ENCODE data around the gene USP32. TPM values are rescaled to one million over a fixed set of nuclear protein-coding genes. Genes with fewer than 3 reads are reported as not detected.
A peak's percentile ranks its signal among the peaks of the same experiment; 100 is the strongest.

The USP32 gene
- total RNA-seq, 1 experiment from 2014 or later: 73.5 TPM

DNA sequence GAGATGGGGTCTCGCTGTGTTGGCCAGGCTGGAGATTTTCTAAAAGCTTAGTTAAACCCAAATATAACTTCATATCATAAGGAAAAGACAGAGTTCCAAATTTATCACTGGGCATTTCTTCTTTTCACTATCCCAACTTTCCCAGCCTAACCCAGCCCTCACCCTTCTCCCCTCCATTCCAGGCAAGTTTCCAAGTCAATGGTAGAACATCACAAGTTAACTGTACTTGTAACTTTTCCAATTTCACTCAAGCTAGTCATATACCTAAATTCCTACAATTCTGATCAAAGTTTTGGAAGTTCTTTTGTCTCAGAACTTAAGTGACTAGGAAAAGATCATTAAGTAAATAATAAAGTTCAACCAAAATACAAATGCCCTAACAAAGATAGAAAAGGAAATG is 61.2 kb downstream of the USP32 start:
- Histone ChIP-seq H3K27me3 (ENCODE audit: insufficient read depth, low read length) (no peaks in the 10 kb centered on the region), H4K8ac (replicated peaks; ENCODE audit: insufficient read length, low read depth, low read length) (no peak overlapping the region), H4K91ac (ENCODE audit: insufficient read length, low read depth, low read length) (no peak overlapping the region), H3K23ac (ENCODE audit: insufficient read length, low read depth, low read length) (no peak overlapping the region), H3K79me2 (ENCODE audit: insufficient read depth, low read length) (peaks cover 7% of the 10 kb centered on the region), H2BK5ac (ENCODE audit: insufficient read length, low read length) (no peak overlapping the region), H3K9ac (ENCODE audit: extremely low read depth, insufficient read length, low read length) (no peak overlapping the region), H3K79me1 (ENCODE audit: insufficient read depth, low read depth, low read length, poor library complexity, severe bottlenecking) (peaks cover 5% of the 10 kb centered on the region), H4K20me1 (ENCODE audit: control insufficient read depth, insufficient read depth, insufficient read length) (no peaks in the 10 kb centered on the region), H2AK5ac (ENCODE audit: insufficient read length, low read length) (no peak overlapping the region), H2AFZ (ENCODE audit: low read length) (no peak overlapping the region), H3K4me2 (ENCODE audit: insufficient read depth, insufficient read length, low read length) (no peak overlapping the region), H2BK20ac (ENCODE audit: low read depth, low read length, poor library complexity, severe bottlenecking) (no peak overlapping the region), H4K5ac (ENCODE audit: insufficient read length, low read depth, low read length) (no peak overlapping the region), H3K23me2 (ENCODE audit: insufficient read length, low read depth, low read length, poor library complexity, severe bottlenecking) (no peaks in the 10 kb centered on the region), H3K4ac (ENCODE audit: low read depth, low read length) (no peak overlapping the region), H2BK15ac (ENCODE audit: low read depth, low read length) (no peak overlapping the region), H2BK120ac (ENCODE audit: low read depth, low read length, poor library complexity, severe bottlenecking) (no peak overlapping the region), H3K18ac (ENCODE audit: insufficient read length, low read depth, low read length) (no peak overlapping the region), H3K56ac (ENCODE audit: insufficient read length, low read depth, low read length) (no peak overlapping the region), H3K14ac (ENCODE audit: insufficient read depth, low read length) (no peak overlapping the region), H2BK12ac (ENCODE audit: insufficient read length, low read depth, low read length) (no peak overlapping the region), H3K4me1 (ENCODE audit: insufficient read depth, low read length) (peaks cover 6% of the 10 kb centered on the region; the same call in 1 of the 2 replicates), H3K9me3 (ENCODE audit: control insufficient read depth, low read depth, low read length) (no peaks in the 10 kb centered on the region), H3K27ac (ENCODE audit: insufficient read length, low read depth, low read length) (no peak overlapping the region), H3T11ph (ENCODE audit: low read length) (no peak overlapping the region)
- peaks cover 0 to 10% (median 5%) of the 10 kb centered on the region in 3 experiments; a peak in 5 of 7 replicates for H3K36me3 Mint-ChIP-seq (ENCODE audit: insufficient read depth in 1 of 3, low read depth in 3 of 3)
- TF ChIP-seq, protein P1, sequence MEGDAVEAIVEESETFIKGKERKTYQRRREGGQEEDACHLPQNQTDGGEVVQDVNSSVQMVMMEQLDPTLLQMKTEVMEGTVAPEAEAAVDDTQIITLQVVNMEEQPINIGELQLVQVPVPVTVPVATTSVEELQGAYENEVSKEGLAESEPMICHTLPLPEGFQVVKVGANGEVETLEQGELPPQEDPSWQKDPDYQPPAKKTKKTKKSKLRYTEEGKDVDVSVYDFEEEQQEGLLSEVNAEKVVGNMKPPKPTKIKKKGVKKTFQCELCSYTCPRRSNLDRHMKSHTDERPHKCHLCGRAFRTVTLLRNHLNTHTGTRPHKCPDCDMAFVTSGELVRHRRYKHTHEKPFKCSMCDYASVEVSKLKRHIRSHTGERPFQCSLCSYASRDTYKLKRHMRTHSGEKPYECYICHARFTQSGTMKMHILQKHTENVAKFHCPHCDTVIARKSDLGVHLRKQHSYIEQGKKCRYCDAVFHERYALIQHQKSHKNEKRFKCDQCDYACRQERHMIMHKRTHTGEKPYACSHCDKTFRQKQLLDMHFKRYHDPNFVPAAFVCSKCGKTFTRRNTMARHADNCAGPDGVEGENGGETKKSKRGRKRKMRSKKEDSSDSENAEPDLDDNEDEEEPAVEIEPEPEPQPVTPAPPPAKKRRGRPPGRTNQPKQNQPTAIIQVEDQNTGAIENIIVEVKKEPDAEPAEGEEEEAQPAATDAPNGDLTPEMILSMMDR (conservative IDR thresholded peaks at IDR 0.05): no peak
- peak overlapping the region in 1 of 3 experiments; percentile 65; a peak in 2 of 7 replicates for H3K27ac Mint-ChIP-seq
- no peaks in the 10 kb centered on the region; a peak in 1 of 5 replicates for H3K9me3 Mint-ChIP-seq
- peaks cover 30 to 31% of the 10 kb centered on the region in 2 experiments for H3K4me1 Mint-ChIP-seq
- no CpG with 5 or more reads among the region's 1 CpG for WGBS (ENCODE audit: extremely low coverage, insufficient read length, low lambda C conversion rate)
- no peak overlapping the region for H3K4me3 Mint-ChIP-seq
- no peaks in the 10 kb centered on the region for H3K27me3 Mint-ChIP-seq (ENCODE audit: low read depth)
- DNase-seq: no peak
